Measurements from ENCODE around the gene VPS8.

GRCh38 chr3:184885112-184885511, 73.1 kb downstream of the VPS8 start:
- TF ChIP-seq, protein P1, sequence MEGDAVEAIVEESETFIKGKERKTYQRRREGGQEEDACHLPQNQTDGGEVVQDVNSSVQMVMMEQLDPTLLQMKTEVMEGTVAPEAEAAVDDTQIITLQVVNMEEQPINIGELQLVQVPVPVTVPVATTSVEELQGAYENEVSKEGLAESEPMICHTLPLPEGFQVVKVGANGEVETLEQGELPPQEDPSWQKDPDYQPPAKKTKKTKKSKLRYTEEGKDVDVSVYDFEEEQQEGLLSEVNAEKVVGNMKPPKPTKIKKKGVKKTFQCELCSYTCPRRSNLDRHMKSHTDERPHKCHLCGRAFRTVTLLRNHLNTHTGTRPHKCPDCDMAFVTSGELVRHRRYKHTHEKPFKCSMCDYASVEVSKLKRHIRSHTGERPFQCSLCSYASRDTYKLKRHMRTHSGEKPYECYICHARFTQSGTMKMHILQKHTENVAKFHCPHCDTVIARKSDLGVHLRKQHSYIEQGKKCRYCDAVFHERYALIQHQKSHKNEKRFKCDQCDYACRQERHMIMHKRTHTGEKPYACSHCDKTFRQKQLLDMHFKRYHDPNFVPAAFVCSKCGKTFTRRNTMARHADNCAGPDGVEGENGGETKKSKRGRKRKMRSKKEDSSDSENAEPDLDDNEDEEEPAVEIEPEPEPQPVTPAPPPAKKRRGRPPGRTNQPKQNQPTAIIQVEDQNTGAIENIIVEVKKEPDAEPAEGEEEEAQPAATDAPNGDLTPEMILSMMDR (IDR thresholded peaks at IDR 0.05) = no peak
- no peak for TF ChIP-seq POLR2A (IDR thresholded peaks at IDR 0.05)

Measured in esophagus squamous epithelium (tissue), 4 donors.